ENCODE measurements around the gene CYLC1.

The CYLC1 gene, protein sequence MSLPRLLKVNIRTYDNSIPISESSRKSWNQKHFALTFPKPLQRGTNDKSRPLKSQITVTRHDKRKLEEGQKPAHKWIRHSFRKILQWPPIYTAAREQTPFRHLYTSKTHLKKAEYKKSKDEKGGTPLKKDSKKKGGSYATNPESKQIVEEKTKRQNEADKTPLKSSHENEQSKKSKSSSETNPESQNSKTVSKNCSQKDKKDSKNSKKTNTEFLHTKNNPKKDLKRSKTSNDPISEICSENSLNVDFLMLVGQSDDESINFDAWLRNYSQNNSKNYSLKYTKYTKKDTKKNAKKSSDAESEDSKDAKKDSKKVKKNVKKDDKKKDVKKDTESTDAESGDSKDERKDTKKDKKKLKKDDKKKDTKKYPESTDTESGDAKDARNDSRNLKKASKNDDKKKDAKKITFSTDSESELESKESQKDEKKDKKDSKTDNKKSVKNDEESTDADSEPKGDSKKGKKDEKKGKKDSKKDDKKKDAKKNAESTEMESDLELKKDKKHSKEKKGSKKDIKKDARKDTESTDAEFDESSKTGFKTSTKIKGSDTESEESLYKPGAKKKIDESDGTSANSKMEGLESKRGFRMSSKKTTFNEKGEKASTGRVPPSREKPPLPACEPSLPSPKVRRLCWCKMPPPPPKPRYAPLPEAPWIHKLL

DNA sequence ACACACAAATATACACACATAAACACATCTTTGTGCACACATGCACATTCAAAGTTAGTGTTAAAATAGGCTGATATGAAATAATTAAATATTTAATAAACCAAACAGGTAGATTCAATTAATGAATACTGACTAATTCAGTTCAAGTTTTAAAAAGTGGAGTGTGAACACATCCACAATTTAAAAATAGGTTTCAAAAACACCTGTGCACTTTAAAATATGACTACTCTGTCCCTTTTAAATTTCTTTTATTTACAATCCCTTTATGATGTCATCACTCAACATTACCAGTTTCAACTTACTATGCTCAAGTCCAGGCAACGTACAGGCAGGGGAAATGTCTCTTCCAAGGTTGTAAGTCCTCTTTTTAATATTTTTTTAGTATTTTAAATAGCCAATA is at the start of gene CYLC1:
Gene CYLC1, plus strand, starts transcription at position 301 of the 400 bp plus-strand sequence. Its CDS starts 37 bp downstream, at position 338.
- no peak for DNase-seq

DNA sequence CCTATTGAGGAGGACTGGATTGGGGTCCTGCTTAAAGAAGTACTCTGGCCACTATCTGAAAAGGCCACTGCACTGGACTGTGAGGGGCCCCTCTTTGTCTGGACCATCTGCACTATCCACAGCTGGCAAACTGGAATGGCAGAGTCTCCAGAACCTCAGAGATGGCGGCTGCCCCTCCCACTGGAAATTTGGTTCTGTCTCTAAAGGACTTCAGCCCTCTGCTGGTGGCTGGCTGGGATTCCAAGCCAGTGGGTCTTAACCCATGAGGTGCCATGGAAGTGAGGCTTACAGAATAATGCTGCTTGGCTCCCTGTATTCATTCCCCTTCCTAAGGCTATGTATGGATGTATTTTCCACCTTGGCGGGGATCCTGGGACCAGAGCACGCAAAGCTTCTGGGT is 41.6 kb upstream of the CYLC1 start:
- no peak for DNase-seq

DNA sequence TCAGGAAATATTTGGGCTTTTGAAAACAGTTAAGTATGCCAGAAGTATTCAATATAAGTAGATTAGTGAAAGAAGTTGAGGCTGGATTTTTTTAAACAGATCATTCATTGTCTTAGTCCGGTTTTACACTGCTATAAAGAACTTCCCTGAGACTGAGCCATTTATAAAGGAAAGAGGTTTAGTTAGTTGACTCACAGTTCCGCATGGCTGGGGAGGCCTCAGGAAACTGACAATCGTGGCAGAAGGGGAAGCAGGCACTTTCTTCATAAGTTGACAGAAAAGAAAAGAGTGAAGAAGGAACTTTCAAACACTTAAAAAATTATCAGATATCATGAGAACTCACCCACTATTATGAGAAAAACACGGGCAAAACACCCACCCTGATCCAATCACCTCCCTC is 31.1 kb upstream of the CYLC1 start:
- no peak for DNase-seq

DNA sequence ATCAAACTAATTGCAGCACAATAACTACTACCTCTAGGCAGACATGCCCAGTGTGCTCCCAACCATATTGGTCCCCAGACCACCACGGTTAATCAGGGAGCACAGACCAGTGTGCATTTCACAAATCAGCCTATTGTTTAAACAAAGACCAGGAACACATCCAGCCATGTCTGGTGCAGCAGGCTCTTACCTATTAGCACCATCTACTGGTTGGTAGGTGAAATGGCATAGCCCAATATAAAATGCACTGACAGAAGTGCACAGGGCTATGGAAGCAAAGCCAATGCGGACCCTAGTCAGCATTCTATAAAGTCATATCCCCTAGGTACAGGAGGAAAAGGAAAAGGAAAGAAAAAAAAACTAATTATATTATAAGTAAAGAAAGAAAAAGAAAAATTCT is 15.5 kb upstream of the CYLC1 start:
- no peak for DNase-seq

DNA sequence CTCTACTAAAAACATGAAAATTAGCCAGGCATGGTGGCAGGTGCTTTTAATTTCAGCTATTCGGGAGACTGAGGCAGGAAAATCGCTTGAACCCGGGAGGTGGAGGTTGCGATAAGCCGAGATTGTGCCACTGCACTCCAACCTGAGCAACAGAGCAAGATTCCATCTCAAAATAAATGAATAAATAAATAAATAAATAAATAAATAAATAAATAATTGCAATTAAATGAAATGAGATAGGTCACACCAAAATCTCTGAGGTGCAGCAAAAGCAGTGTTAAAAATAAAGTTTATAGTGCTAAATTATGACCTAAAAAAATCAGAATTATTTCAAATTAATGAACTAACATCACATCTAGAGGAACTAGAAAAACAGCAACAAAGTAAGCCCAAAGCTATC is 13.6 kb upstream of the CYLC1 start:
- DNase-seq = no peak

DNA sequence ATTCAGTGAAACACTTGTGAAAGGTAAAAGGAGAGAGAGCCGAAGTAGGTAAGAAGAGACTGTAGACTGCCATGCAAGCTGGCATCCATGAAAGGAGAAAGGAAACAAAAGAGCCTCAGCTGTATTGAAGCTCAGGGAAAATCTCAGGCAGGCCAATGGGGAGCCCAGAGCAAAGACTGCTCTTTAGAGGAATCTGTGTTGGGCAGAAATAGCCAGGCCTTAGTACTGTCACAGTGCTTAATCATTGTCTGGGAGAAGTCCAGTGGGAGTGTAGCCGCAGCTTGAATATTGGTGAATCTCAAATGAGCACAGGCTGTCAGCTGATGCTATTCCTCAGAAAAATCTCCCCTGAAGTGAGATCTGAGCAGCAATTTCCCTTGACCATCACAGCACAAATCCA is 27.6 kb downstream of the CYLC1 start:
- DNase-seq = no peak

DNA sequence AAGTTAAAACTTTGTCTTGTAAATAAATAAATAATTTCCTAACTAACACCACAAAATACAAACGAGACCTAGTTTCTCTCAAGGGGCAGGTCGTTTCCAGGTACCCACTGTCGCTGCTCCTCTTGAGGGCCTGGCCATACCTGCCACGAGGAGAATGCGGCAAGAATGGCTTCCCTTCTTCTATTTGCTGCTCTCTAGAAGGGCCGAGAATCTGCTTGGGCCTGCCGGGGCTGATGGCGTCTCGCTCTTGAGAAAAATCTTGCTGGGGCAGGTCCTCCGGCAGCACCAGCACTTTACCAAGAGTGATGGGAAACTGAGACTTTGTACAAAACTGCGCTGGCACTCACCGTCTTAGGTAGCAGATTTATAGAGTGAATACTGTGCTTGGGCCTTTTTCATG is 31.5 kb downstream of the CYLC1 start:
- DNase-seq = no peak

DNA sequence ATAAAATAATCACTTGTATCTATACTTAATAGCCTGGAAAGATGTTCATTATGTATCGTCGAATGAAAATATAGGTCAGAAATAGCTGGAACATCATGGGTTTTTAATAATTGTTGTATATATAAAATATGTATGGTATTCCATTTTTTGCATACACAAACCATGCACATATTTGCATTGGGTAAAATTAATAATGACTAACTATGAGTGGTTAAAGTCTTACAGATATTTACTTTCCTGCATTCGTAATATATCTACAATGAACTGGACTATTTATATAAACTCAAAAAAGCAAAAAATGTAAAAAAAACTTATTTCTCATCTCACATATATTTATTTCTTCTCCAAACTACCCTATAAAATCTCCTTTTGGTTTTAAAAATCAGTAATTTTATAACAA is 46.0 kb downstream of the CYLC1 start:
- no peak for DNase-seq

DNA sequence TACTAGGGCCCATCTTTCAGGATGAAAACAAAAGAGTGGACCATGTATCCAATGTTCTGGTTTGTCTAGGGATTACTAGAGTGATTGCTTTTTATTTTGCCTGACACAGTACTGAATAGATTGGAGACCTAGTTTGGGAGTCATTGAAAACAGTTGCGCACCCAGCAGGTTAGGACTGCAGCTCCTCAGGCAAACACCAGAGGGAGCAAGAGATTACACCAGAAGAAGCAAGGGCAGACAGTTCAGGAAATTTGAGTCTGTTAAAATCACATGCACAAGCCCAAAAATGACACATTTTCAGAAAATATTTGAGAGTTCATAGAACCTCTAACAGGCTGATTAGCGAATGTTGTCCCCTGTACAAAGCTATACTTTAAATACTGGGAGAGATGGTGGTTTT is 55.6 kb downstream of the CYLC1 start:
- DNase-seq = no peak

DNA sequence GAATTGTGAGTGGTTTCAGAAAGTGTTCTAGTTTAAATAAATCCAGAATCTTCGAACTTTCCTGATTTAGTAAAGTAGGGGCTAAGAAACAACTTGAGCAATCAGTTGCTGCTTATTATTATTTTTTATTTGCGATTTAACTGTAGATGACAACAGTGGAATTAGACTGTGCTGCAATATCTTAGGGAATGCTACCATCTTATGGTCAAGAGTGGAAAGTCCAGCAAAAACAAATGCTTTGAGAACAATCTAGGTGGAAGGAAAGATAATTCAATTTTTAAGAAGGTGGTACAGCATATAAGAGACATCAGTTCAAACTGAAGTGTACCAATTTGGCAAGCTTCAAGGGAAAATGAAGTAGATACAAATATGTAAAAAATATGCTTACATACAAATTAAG is 73.3 kb downstream of the CYLC1 start:
- DNase-seq = no peak
